Keratinocyte (primary cell): ENCODE results near the gene SP5.

Source experiments
- EZH2 ChIP-seq: IDR thresholded peaks from one replicate; pipeline ENCODE4 v1.6.1; 2012; ENCODE audit warnings: inconsistent platforms, mild to moderate bottlenecking, low read length, moderate library complexity
- TF ChIP-seq, protein P1 (sequence below), 3 experiments: IDR thresholded peaks in 1 of 3; conservative IDR thresholded peaks in 1 of 3; optimal IDR thresholded peaks in 1 of 3; 2 replicates in 2 of 3; 3 replicates in 1 of 3; pipeline versions ENCODE3 to v1.5.1; 2011; ENCODE audit warnings: low read length in 3 of 3, mild to moderate bottlenecking in 3 of 3, moderate library complexity in 2 of 3, control low read depth in 1 of 3, inconsistent platforms in 1 of 3; ENCODE audit not compliant: insufficient read depth in 2 of 3; ENCODE audit errors: extremely low read depth in 1 of 3

DNA sequence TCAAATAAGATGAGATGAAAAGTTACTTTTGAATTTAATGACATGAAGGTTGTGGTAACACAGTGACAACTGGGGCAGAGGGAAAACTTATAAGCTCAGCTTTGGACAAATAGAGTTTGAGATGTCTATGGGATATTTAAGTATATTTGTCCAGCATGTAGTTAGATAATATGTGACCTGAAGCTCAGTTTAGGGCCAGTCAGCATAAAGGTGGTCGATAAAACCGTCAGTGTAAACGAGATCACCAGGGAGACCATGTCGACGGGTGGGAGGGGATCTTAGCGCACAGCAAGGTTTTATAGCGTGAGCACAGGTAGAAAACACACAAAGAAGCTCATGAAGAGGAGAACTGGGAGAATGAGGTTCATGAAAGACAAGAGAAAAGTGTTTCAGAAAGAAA lies 47.6 kb downstream of the SP5 start:
- TF ChIP-seq, protein P1, sequence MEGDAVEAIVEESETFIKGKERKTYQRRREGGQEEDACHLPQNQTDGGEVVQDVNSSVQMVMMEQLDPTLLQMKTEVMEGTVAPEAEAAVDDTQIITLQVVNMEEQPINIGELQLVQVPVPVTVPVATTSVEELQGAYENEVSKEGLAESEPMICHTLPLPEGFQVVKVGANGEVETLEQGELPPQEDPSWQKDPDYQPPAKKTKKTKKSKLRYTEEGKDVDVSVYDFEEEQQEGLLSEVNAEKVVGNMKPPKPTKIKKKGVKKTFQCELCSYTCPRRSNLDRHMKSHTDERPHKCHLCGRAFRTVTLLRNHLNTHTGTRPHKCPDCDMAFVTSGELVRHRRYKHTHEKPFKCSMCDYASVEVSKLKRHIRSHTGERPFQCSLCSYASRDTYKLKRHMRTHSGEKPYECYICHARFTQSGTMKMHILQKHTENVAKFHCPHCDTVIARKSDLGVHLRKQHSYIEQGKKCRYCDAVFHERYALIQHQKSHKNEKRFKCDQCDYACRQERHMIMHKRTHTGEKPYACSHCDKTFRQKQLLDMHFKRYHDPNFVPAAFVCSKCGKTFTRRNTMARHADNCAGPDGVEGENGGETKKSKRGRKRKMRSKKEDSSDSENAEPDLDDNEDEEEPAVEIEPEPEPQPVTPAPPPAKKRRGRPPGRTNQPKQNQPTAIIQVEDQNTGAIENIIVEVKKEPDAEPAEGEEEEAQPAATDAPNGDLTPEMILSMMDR (optimal IDR thresholded peaks at IDR 0.05 in 1 of 3, IDR thresholded peaks at IDR 0.05 in 1 of 3, conservative IDR thresholded peaks at IDR 0.05 in 1 of 3; ENCODE audit: extremely low read depth in 1 of 3, insufficient read depth in 2 of 3, low read length in 3 of 3) = no peak
- no peak for TF ChIP-seq EZH2
